T47D (cell line): Measurements from ENCODE around the gene SH3BP5L.

Experiments used
- DNase-seq, 2 experiments: peaks; one replicate each; pipeline versions ENCODE4 v3.0.0 to v3.0.0-alpha.2; 2011 to 2012; ENCODE audit warnings: low read depth in 1 of 2, low spot score in 1 of 2
- JUND ChIP-seq: IDR thresholded peaks from 2 replicates; pipeline ENCODE4 v1.6.1; 2012; ENCODE audit warnings: low read depth
- in situ Hi-C: cut with HindIII; loops from 2 replicates; pipeline ENCODE4 v1.10.0; 2016; ENCODE audit warnings: low sequenced_read_pairs, low pct_unique_long_range_greater_than_20kb

SH3BP5L gene

GRCh38 chr1:248825909-248826760, at the start of gene SH3BP5L:
TSS of gene SH3BP5L (minus strand) at chr1:248825915. CDS start at chr1:248824935, 980 bp downstream.
- in situ Hi-C loops, result no loop called here
- no peak for TF ChIP-seq JUND
- peak; percentile 95 to 97 for DNase-seq

GRCh38 chr1:248873993-248874533, 48.3 kb upstream of the SH3BP5L start:
- in situ Hi-C loops, result no loop called here
- DNase-seq, result peak in 1 of 2 experiments; percentile 92
- no peak for TF ChIP-seq JUND

GRCh38 chr1:248873409-248873992, 47.8 kb upstream of the SH3BP5L start:
- peak in 1 of 2 experiments; percentile 96 for DNase-seq
- in situ Hi-C loops, result no loop called here
- TF ChIP-seq JUND, result no peak

GRCh38 chr1:248872752-248873408, 47.2 kb upstream of the SH3BP5L start:
- peak in 1 of 2 experiments; percentile 57 for DNase-seq
- in situ Hi-C loops, result no loop called here
- TF ChIP-seq JUND, result no peak

- in situ Hi-C loops, result no loop called here
- no peak for DNase-seq
- no peak for TF ChIP-seq JUND
These were observed 46.2 kb upstream of the SH3BP5L start for GRCh38 chr1:248871837-248872401.

- TF ChIP-seq JUND, result no peak
- peak; percentile 61 to 63 for DNase-seq
- in situ Hi-C loops, result no loop called here
These were observed 37.5 kb upstream of the SH3BP5L start for GRCh38 chr1:248862998-248863881.

- in situ Hi-C loops, result no loop called here
- no peak for DNase-seq
- no peak for TF ChIP-seq JUND
These were observed 36.9 kb upstream of the SH3BP5L start for GRCh38 chr1:248862695-248862997.

GRCh38 chr1:248861616-248862015, 35.9 kb upstream of the SH3BP5L start:
- no peak for DNase-seq
- TF ChIP-seq JUND, result no peak
- in situ Hi-C loops, result no loop called here

- in situ Hi-C loops, result no loop called here
- TF ChIP-seq JUND, result no peak
- DNase-seq, result no peak
These were observed 34.3 kb upstream of the SH3BP5L start for GRCh38 chr1:248860007-248860406.

GRCh38 chr1:248858891-248859889, 33.5 kb upstream of the SH3BP5L start, which contains the start of gene ZNF692:
TSS of gene ZNF692 (minus strand) at chr1:248859085. CDS start at chr1:248858309, 776 bp downstream.
- peak; percentile 93 to 98 for DNase-seq
- TF ChIP-seq JUND, result no peak
- in situ Hi-C loops, result no loop called here
